SU-DHL-6 (cell line): Measurements from ENCODE around the gene L3MBTL4.

ENCODE experiments used
- EZH2phosphoT487 ChIP-seq: fragments of 200-600 bp; sonication (generic), shearing (Covaris generic); conservative IDR thresholded peaks from 2 replicates; pipeline ENCODE4 v1.6.1; 2018; ENCODE audit warnings: mild to moderate bottlenecking, antibody characterized with exemption, low read length, moderate library complexity, mixed read lengths
- TF ChIP-seq, protein P1 (sequence below): fragments of 200-600 bp; sonication (generic); IDR thresholded peaks from one replicate; pipeline ENCODE4 v1.5.1; 2017; ENCODE audit warnings: antibody characterized with exemption, mild to moderate bottlenecking, low read length, moderate library complexity; ENCODE audit not compliant: insufficient read depth, poor library complexity, severe bottlenecking

DNA sequence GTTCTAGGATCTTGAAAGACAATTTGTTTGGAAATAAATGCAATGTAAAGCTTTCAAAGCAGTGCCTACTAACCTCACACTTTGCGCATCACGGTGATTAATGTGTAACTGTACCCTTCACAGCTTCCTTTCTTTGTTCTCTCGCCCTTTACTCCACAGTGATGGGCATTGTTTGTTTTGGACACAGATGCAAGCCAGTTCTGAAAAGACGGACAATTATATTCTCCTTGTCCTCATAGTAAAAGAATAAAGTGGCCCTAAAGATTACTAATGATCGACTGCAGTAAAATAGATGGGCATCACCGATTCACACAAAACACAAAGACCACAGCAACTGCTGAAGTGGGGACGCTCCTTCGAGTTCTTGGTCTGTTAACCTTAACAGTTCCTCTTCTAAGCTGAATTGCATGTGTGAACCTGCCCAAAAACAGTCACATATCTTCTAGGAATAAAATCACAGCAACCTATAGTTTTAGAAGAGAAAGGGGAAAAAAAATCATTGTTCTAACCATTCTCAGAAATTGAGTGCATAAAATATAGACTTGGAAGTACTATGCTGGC, 7.7 kb downstream of the L3MBTL4 start:
- TF ChIP-seq, protein P1, sequence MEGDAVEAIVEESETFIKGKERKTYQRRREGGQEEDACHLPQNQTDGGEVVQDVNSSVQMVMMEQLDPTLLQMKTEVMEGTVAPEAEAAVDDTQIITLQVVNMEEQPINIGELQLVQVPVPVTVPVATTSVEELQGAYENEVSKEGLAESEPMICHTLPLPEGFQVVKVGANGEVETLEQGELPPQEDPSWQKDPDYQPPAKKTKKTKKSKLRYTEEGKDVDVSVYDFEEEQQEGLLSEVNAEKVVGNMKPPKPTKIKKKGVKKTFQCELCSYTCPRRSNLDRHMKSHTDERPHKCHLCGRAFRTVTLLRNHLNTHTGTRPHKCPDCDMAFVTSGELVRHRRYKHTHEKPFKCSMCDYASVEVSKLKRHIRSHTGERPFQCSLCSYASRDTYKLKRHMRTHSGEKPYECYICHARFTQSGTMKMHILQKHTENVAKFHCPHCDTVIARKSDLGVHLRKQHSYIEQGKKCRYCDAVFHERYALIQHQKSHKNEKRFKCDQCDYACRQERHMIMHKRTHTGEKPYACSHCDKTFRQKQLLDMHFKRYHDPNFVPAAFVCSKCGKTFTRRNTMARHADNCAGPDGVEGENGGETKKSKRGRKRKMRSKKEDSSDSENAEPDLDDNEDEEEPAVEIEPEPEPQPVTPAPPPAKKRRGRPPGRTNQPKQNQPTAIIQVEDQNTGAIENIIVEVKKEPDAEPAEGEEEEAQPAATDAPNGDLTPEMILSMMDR, result no peak
- no peak for TF ChIP-seq EZH2phosphoT487
